Esophagus squamous epithelium (tissue), 4 donors: ENCODE data around the gene KIAA1614.

Experiments used
- CTCF ChIP-seq, 6 experiments: fragments of 450-650 bp in 4 of 6; fragments of 200-600 bp in 2 of 6; sonication (generic) in 2 of 6; IDR thresholded peaks; one replicate each; pipeline ENCODE4 v1.5.1; 2016 to 2019; ENCODE audit warnings: antibody characterized with exemption in 6 of 6, mild to moderate bottlenecking in 4 of 6, moderate library complexity in 4 of 6
- POLR2A ChIP-seq, 4 donors: fragments of 450-650 bp; IDR thresholded peaks; one replicate each; pipeline ENCODE4 v1.6.1; 2017; ENCODE audit warnings: antibody characterized with exemption in 4 of 4, mild to moderate bottlenecking in 4 of 4, moderate library complexity in 3 of 4

GRCh38 chr1:180887841-180888240, 24.9 kb upstream of the KIAA1614 start:
- TF ChIP-seq POLR2A (IDR thresholded peaks at IDR 0.05): no peak
- no peak for TF ChIP-seq CTCF (IDR thresholded peaks at IDR 0.05)
